ENCODE results near the gene AKAP8. TPM values are rescaled to one million over a fixed set of nuclear protein-coding genes. Genes with fewer than 3 reads are reported as not detected.

The AKAP8 gene
- total RNA-seq, 2 donors from 2014 or later: 61.4 to 78.3 TPM

Other genes with a start within 250 kb of the AKAP8 start
- gene NOTCH3, start 178.8 kb downstream of the AKAP8 start, total RNA-seq: not detected
- 1 to 10 TPM in 1 of 2 donors, under 1 TPM in 1; 0.81 to 1.0 TPM for gene EPHX3, start 147.3 kb downstream of the AKAP8 start, total RNA-seq
- 100 to 1,000 TPM; 111 to 161 TPM for gene BRD4, start 47.2 kb downstream of the AKAP8 start, total RNA-seq
- gene AKAP8L, start 39.2 kb upstream of the AKAP8 start, total RNA-seq: 100 to 1,000 TPM in 1 of 2 donors, 10 to 100 TPM in 1; 72.8 to 123 TPM
- gene WIZ, start 70.2 kb upstream of the AKAP8 start, total RNA-seq: 10 to 100 TPM; 27.3 to 46.3 TPM
- 100 to 1,000 TPM; 129 to 158 TPM for gene RASAL3, start 84.8 kb upstream of the AKAP8 start, total RNA-seq
- gene PGLYRP2, start 99.7 kb upstream of the AKAP8 start, total RNA-seq: not detected
- gene CYP4F22, start 128.7 kb upstream of the AKAP8 start, total RNA-seq: under 1 TPM; 0.24 to 0.86 TPM
- not detected for gene CYP4F8, start 235.4 kb upstream of the AKAP8 start, total RNA-seq